NCI-H2107 treated with DMSO at 0.1 percent for 48 hours (cell line): Measurements from ENCODE around the gene PRKN.

Source experiments
- DNase-seq: peaks from one replicate; lab custom pipeline; 2025; ENCODE audit not compliant: unreplicated experiment; lab: John Stamatoyannopoulos, UW

PRKN gene

DNA sequence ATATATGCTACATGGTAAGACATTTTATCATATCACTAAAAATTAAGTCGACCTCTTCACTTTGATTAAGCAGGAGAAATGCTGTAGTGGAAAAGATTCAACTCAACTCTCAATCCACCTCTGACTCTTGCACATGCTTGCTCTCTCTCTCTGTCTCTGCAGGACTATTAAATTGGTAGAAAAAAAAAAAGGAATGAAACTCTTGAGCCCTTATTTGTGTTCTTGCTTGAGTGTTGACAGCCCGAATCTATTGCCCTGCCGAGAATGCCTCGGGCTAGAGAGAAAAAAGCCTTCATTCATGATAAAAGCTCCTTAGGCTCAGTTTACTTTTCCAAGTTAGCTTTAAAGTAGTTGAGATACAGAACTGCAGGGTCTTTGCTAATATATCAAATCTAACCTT lies 722.2 kb downstream of the PRKN start:
- no peak for DNase-seq

DNA sequence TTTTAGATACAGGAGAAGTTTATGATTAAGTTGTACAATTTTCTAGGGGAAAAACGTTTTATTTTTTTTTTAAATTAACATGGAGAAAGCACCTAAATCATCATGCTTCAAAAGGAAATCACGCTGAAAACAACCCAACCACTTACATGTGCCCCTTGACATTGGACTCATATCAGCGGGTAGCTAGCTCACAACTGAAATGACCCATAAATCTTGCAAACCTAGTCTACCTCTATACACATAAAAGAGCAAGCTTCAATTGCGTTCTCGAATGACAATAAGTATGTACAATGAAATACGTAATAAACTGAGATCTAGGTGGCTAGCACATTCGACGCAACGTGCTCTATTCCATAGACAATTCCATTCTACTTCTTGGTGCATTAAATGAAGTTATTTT lies 730.8 kb downstream of the PRKN start:
- DNase-seq = no peak

DNA sequence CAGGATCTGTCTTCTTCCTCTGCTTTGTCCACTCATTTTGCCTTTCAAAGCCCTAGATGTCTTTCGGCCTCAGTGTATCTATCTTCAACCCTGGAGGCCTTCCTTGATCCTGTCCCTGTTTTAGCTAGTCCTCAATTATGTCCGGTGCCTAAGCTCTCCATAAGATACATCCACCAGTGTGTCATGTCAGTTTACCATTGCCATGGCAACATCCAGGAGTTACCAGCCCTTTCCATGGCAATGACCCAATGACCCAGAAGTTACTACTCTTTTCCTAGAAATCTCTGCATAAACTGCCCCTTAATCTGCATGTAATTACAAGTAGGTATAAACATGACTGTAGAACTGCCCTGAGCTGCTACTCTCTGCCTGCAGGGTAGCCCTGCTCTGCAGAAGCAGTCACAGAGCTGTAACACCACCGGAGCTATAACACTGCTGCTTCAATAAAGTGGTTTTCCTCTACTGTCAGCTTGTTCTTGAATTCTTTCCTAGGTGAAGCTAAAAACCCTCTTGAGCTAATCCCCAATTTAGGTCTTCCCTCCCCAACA lies 741.6 kb downstream of the PRKN start:
- no peak for DNase-seq

DNA sequence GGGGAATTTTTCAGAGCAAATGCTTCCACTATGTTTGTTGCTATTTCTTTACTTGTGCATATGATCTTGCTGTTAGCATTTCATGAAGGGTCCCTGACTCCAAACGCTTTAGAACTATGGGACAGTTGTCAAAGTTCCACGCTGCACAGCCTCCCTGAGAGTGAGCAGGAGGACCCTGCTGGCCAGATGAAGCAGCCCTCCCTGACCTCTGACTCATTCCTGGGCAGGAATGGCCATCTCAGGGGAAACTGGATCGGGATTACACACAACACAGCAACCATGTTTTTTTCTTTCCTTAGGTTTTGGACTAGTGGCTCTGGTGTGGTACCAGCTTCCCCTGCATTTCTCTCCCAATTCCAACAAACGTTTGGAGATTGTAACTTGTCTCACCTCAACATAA lies 742.9 kb downstream of the PRKN start:
- no peak for DNase-seq

DNA sequence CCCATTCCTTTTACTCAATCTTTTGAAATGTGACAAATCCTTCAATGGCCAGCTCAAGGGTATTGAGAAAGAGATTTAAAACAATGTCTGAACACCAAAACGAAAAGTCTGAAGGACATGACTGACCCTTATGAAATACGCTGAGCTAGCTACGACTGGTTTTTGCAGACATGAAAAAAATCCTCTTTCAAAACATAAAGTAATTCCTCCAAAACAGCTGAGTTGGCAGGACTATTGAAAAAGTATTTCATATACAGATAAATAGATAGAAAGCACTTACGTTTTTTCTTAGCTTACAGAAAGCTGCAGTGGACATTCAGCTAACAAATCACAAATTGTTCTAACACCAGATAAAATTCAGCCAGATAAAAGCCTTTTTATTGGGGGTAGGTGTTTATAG lies 751.0 kb downstream of the PRKN start:
- DNase-seq = no peak

DNA sequence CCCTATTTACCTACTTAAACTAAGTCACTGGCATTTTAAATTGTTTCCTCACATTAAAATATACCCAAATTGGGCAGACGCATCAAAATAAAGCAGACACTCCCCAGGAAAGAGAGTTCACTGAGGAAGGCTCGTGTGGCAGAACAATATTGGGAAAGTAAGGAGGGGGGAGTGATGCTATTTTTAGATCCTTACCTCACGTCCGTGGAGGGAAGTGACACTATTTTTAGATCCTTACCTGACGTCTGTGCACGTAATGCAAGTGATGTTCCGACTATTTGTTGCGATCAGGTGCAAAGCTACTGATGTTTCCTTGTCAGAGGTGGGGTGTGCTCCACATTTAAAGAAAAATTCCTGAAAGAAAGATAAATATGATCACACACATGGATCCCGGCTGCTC lies 754.5 kb downstream of the PRKN start:
- no peak for DNase-seq

- no peak for DNase-seq
Observed at GRCh38 chr6:161971043-161971442, 756.5 kb downstream of the PRKN start.

GRCh38 chr6:161963634-161964234 lies 763.8 kb downstream of the PRKN start:
- DNase-seq = no peak

GRCh38 chr6:161963181-161963580 lies 764.4 kb downstream of the PRKN start:
- no peak for DNase-seq

GRCh38 chr6:161961796-161962195 lies 765.8 kb downstream of the PRKN start:
- no peak for DNase-seq

- DNase-seq = no peak
Observed at GRCh38 chr6:161961046-161961445, 766.5 kb downstream of the PRKN start.

DNA sequence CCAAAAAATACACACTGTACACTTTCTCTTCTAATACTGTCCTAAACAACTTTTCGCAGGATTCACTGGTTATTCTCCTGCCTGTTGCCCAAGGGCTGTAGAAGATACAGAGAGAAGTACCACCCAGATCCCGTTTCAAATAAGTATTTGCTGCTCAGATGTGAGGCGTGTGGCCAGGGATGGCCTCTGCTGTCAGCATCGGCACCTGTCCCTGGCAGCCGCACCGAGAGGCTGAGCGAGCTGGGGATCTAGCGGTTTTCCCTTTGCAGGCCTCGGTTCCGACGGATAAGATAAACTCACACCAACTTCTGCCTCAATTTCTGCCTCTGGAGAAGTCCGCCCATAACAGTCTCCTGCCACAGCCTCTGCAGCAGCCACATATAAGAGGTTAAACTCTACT lies 768.5 kb downstream of the PRKN start:
- DNase-seq = no peak

GRCh38 chr6:161956082-161956481 lies 771.5 kb downstream of the PRKN start:
- DNase-seq = no peak

GRCh38 chr6:161954699-161955276 lies 772.8 kb downstream of the PRKN start:
- no peak for DNase-seq

DNA sequence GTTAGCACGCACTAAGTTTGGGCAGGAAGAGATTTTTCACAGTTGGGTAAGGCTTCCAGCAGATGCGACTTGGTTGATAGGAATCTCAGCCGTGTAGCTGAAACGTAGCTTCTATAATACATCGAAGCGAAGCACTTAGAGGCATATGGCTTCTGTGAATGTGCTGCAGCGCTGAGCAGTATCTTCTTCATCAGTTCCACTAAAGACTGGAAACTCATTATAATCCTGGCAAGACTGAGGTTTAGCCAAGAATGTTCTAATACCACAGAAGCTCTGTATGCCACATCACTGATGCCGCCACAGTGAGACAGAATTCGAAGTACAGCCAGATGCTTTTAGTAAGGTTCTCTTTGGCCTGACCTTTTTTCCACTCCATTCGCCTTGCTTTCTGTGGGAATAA lies 773.5 kb downstream of the PRKN start:
- no peak for DNase-seq

DNA sequence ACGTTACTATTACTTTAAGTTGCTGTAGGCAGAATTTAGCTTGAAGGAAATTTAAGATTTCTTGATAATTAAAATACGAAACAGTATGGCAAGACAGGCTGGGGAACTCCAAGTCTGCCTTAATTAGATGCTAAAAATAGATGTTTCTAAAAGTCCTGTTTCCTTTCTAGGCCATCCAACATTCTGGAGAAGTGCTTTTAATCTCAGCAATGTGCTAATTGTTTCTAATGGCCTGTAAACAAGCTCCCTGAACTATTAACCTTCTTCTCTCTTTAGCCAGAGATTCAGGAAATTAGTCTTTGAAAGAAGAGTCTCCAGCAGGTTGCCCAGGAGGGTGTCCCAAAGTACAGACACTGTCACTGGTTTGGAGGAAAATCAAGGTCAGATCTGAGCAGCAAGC lies 776.4 kb downstream of the PRKN start:
- no peak for DNase-seq

DNA sequence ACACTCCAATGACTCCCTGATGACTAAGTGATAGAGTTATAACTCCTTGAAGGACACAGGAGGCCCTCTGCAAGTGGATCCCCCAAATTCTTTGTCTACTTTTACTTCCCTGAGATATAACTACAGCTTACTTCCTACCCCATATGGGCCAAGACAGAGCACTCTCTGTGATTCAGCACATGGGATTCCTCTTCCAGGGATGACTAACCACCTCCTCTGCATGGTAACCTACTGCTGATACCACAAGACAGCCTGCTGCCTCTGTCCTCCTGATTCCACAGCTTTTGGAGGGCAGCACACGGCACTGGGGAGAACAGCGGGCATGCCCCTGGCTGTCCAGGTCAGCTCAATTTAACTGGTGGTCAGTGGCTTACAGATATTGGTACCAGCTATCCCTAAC lies 778.0 kb downstream of the PRKN start:
- no peak for DNase-seq

DNA sequence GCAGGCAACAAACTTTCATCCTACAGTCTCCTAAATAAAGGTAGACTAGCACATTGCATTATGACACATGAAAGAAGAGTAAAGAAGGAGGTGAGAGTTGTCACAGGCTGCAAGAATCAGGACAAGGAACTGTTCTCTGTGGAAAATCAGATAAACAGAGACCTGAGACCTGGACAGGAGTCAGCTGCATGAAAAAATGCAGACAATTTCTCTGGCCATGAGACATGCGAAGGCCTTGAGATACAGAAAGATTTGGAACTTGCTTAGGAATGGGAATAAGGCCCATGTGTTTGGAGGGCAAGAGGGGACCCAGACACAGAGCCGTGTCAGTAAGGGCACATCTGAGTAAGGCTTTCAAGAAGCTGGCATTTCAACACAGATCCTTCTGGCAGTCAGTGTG lies 779.1 kb downstream of the PRKN start:
- no peak for DNase-seq

DNA sequence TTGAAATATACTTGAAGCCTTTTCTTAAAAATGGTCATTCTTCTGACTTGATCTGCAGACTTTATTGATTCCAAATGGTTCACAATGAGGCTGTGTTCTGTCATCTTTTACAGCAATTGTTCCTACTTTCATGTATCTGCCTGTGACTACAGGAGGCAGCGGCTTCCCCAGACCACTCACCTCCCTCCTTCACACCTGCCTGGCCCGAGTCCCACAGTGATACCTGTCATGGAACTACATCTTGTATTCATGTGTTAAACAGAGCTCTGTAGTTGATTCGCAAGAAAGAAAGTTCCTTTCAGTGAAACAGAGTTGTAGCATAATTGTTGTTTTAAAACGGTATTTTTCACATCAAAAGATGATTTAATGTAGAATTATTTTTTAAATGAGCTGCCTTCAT lies 780.2 kb downstream of the PRKN start:
- no peak for DNase-seq

- DNase-seq = no peak
Observed at GRCh38 chr6:161946461-161946860, 781.1 kb downstream of the PRKN start.

- no peak for DNase-seq
Observed at GRCh38 chr6:161943561-161943960, 784.0 kb downstream of the PRKN start.

DNA sequence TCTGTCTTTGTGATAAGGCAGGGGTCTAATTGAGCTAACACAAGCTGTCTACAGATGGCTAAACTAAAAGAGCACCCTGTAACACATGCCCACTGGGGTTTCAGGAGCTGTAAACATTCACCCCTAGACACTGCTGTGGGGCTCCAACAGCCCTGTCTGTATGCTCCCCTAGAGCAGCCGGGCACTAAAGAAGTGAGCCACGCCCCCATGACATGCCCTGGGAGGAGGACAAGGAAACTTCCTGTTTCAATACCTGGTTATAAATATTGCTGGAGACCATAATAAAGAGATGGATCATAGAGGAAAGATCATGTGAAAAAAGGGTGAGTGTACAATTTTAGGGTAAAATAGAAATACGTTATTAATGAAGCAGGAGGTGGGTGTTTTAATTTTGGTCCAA lies 786.0 kb downstream of the PRKN start:
- DNase-seq = no peak

DNA sequence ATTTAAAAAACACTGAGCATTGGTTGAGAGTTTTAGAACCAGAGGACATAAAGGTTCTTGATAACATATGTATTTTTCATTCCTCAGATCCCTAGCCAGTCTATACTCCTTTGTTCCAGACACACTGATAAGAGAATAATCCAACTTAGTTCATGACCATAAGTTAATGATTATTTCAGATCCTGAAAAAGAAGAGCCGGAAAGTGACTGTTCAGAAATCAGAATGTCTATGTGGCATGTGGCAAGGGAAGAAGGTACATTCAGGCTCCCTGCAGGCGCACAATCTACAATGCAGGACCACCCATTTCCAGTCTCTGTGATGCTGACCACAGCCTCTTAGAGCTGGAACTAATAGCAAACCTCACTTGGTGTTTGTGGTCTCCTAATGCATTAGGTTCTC lies 787.0 kb downstream of the PRKN start:
- DNase-seq = no peak
